ENCODE data around the gene LDLR.

- no peak for TF ChIP-seq EZH2 (IDR thresholded peaks at IDR 0.05; ENCODE audit: borderline replicate concordance, insufficient read depth, low read depth, low read length, poor library complexity, severe bottlenecking)
- TF ChIP-seq CTCF (IDR thresholded peaks at IDR 0.05), result no peak
Observed at GRCh38 chr19:11136400-11137101, 47.3 kb downstream of the LDLR start.
